Lung microvascular endothelial cell (primary cell): ENCODE measurements around the gene SAA2. TPM values are rescaled to one million over a fixed set of nuclear protein-coding genes. Genes with fewer than 3 reads are reported as not detected.
A peak's percentile ranks its signal among the peaks of the same experiment; 100 is the strongest.
"Not testable (repeated sequence)": the region's sequence is repeated elsewhere in the genome, so short reads cannot be mapped to it uniquely, and the experiment has no call there.

ENCODE experiments used
- DNase-seq, 2 donors: peaks; one replicate each; pipeline versions ENCODE4 v3.0.0 to v3.0.0-alpha.2; 2010; ENCODE audit warnings: low read depth in 2 of 2
- total RNA-seq: library from RNA; depleted of rRNA; stranded (reverse); fragments of >200 nt; gene quantifications from 2 replicates; pipeline ENCODE4 v1.2.1, GENCODE V29; 2014

Gene SAA2
- not detected in 2 replicates for total RNA-seq

- no peak for DNase-seq
Measured at GRCh38 chr11:18248561-18248960, at the start of gene SAA2. TSS of gene SAA2 (minus strand) at chr11:18248668. CDS start at chr11:18248011, 657 bp downstream.

DNA sequence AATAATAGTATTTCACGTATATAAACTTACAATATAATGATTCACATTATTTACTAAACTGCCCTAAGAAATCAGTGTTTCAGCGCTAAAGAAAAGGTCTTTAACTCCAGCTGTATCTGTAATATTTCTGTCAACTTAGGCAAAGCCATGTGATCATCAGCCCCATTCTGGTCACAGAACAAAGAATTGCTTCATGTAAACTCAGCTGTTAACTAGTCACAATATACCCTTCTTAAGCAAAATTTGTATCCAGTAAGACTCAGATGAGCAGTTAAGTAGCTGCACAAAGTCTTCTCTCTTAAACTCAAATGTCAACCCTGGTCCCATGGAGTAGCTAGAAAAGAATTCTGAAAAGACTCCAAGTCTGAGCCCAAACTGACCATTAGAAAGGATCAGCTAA, 46.8 kb upstream of the SAA2 start:
- DNase-seq = no peak

DNA sequence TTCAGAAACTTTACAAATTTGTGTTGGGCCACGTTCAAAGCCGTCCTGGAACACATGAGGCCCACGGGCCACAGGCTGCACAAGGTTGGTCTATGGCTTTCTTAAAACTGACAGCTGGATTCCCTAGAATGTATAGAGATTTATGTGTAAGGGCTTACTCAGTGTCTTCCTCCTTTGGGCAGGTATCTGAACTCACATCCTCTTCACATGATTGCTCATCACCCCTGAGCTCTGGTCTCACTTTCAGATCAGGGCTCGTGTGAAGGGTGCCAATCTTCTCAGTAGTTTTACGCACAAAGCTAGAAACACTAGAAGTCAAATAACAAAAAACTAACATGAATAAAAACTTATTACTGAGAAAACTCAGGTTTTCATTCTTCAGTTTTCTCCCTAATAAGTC, 46.4 kb upstream of the SAA2 start:
- no peak for DNase-seq

- no peak for DNase-seq
Measured at GRCh38 chr11:18288911-18289310, 40.4 kb upstream of the SAA2 start.

GRCh38 chr11:18285841-18286240, 37.4 kb upstream of the SAA2 start:
- no peak for DNase-seq

- no peak for DNase-seq
Measured at GRCh38 chr11:18282626-18283025, 34.2 kb upstream of the SAA2 start.

DNA sequence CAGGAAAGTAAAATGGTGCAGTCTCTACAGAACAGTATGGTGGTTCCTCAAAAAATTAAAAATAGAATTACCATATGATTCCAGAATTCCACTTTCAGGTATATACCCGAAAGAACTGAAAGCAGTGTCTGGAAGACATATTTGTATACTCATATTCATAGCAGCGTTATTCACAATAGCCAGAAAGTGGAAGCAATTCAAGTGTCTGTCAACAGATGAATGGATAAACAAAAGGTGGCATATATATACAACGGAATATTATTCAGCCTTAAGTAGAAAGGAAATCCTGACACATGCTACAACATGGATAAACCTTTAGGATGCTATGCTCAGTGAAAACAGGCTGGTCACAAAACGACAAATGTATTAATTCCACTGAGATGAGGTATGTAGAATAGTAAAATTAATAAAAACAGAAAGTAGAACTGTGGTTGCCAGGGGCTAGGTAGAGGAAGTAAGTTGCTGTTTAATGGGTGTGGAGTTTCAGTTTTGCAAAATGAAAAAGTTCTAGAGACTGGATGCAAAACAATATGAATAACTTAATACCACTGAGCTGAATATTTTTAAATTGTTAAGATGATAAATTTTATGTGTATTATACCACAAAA, 32.1 kb upstream of the SAA2 start:
- peak in 1 of 2 donors; percentile 1 for DNase-seq

GRCh38 chr11:18277565-18278271, 29.2 kb upstream of the SAA2 start:
- no peak for DNase-seq

DNA sequence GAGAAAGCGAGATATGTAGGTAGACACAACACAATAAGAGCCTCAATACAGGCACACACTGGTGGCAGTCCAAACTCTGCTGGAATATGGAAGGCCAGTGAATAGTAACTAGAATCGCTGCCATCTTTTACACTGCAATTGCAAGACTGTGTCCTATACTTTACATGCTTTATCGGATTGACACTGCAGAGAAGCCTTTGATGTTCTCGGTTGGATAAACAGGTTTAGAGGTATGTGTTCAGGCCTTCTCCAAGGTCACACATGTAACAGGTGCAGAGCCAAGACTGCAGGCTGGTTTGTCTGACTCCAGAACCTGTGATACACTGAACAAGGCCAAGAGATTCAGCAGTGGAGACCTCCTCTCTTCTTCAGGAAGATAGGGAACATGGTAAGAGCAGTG, 22.7 kb upstream of the SAA2 start:
- no peak for DNase-seq

DNA sequence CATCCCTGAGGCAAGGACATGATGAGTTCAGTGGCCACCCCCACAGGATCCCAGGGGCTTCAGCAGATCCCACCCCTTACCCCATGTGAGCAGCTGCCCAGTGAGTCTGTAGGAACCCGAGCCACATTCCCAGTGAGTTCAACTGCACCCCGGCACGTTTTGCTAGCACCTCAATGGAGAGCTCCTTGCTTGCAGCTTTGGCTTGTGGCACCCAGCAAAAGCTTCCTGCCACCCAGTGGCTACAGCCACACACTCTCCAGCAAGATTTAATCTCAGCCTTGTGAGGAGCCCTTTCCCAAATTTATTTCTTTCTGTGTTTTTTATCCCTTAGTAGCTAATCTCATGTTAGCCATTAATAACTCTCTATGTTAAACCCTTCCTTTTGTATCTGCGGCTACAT, 21.6 kb upstream of the SAA2 start:
- no peak for DNase-seq

GRCh38 chr11:18269252-18269651, 20.8 kb upstream of the SAA2 start:
- DNase-seq = not testable (repeated sequence)

DNA sequence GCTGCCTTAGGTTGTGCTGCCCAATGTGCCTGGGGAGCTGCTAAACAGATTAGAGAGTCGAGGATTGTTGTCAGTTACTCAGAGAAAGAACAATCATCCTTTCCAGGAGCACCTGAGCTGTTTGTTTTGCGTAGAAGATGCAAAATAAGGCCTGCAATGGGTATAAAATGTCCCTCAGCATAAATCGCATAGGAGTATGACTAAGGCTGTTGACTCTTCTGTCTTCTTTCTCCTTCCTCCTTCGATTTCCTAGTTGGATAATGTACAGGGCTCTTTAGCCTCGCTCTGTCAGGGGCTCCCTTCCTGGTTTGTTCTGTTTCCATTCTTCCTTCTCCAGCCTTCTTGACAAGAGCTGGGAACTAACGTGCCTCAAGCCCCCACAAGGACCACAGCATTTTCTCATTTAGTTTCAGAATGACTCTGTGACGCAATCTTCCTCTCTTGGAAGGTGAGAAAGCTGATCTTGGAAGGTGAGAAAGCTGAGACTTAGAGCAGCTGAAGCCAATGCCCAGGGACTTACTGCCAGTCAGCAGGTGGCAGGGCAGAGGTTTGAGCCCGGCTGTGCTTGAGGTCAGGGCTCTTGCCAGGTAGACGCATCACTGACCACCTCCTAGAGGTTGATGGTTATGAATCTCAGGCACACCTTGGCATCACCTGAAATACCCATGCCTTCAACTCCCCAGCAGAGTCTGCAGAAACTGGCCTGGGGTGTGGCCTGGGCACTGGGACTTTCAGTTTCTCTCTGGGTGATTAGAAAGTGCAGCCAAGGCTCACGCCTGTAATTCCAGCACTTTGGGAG, 19.1 kb upstream of the SAA2 start:
- not testable (repeated sequence) for DNase-seq

DNA sequence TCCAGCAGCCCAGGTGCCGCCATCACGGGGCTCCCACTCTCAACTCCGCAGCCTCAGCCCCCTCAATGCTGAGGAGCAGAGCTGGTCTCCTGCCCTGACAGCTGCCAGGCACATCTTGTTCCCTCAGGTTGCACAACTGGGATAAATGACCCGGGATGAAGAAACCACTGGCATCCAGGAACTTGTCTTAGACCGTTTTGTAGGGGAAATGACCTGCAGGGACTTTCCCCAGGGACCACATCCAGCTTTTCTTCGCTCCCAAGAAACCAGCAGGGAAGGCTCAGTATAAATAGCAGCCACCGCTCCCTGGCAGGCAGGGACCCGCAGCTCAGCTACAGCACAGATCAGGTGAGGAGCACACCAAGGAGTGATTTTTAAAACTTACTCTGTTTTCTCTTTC, 17.5 kb upstream of the SAA2 start, which contains the start of gene SAA1:
SAA1 (plus strand) TSS at position 316 of the 400 bp plus-strand sequence. CDS start 624 bp downstream, outside the sequence.
- DNase-seq = no peak

GRCh38 chr11:18264677-18265555, 16.4 kb upstream of the SAA2 start:
- no peak for DNase-seq

DNA sequence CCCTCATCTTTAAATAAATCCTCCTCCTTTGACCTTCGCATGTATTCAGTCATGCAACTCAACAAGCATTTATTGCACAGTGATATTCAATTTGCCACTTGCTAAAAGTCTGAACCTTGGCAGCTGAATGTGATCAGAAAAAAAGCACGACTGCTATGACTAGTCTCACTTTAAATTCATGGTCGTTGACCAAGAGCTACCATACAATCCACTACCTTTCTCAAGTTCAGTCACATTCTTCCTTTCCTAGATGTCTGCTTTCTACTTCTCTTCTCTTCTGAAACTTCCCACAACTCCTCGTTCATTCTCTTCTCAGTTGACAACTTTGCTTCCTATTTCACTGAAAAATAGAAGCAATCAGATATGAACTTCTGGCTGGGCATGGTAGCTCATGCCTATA, 15.6 kb upstream of the SAA2 start:
- no peak for DNase-seq

DNA sequence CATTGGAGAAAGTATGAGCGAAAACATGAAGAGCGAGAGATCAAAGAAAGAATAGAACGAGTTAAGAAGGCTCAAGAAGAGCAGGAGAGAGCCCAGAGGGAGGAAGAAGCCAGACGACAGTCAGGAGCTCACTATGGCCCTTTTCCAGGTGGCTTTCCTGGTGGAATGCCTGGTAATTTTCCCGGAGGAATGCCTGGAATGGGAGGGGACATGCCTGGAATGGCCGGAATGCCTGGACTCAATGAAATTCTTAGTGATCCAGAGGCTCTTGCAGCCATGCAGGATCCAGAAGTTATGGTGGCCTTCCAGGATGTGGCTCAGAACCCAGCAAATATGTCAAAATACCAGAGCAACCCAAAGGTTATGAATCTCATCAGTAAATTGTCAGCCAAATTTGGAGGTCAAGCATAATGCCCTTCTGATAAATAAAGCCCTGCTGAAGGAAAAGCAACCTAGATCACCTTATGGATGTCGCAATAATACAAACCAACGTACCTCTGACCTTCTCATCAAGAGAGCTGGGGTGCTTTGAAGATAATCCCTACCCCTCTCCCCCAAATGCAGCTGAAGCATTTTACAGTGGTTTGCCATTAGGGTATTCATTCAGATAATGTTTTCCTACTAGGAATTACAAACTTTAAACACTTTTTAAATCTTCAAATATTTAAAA, 14.3 kb upstream of the SAA2 start:
- not testable (repeated sequence) for DNase-seq

DNA sequence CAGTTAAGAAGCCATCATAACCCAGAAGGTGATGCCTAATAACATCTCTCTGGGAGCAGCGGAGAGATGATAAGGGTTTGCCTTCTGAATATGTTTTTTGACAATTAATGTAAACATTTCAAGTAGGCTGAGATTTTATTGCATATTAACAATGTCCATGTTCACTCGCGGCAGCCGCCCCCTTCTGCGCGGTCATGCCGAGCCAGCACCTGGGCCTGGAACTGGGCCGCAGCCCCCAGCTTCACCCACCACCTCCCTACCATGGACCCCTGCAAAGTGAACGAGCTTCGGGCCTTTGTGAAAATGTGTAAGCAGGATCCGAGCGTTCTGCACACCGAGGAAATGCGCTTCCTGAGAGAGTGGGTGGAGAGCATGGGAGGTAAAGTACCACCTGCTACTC, 13.3 kb upstream of the SAA2 start:
- no peak for DNase-seq

GRCh38 chr11:18259259-18259658, 10.8 kb upstream of the SAA2 start:
- no peak for DNase-seq

- DNase-seq = no peak
Measured at GRCh38 chr11:18254781-18255361, 6.4 kb upstream of the SAA2 start.

GRCh38 chr11:18253778-18254338, 5.4 kb upstream of the SAA2 start:
- no peak for DNase-seq
